GM12873 (cell line): ENCODE data around the gene AKAP5.

Experiments used
- CTCF ChIP-seq: IDR thresholded peaks from 2 replicates; pipeline ENCODE4 v1.5.1; 2012; ENCODE audit warnings: low read depth, mild to moderate bottlenecking, moderate library complexity, low read length, control low read depth; ENCODE audit not compliant: insufficient read depth; ENCODE audit errors: missing control alignments

AKAP5 gene

GRCh38 chr14:64474041-64474440 lies 8.7 kb downstream of the AKAP5 start:
- TF ChIP-seq CTCF = no peak

DNA sequence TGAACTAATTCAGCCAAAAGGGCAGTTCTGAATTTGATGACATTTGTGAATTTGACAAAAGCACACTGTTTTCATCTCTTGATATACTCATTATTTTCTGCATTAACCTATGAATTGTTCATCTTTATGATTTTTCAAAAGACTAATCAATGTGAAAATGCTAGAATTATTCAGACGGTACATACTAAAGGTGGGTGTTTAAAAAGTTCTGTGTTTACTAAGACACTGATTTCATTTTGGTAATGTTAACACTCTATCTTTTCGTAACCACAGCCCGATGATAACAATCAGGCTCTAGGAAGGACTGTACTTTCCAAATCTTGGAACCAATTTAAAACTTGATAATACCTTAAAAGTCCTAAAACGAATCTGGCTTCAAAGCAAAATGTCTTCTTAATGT lies 9.4 kb downstream of the AKAP5 start:
- TF ChIP-seq CTCF = no peak

GRCh38 chr14:64475585-64476273 lies 10.4 kb downstream of the AKAP5 start:
- no peak for TF ChIP-seq CTCF

GRCh38 chr14:64476438-64476837 lies 11.1 kb downstream of the AKAP5 start:
- no peak for TF ChIP-seq CTCF

GRCh38 chr14:64478634-64479250 lies 13.4 kb downstream of the AKAP5 start:
- no peak for TF ChIP-seq CTCF

- TF ChIP-seq CTCF = no peak
Observed at GRCh38 chr14:64488590-64489099, 23.3 kb downstream of the AKAP5 start.

DNA sequence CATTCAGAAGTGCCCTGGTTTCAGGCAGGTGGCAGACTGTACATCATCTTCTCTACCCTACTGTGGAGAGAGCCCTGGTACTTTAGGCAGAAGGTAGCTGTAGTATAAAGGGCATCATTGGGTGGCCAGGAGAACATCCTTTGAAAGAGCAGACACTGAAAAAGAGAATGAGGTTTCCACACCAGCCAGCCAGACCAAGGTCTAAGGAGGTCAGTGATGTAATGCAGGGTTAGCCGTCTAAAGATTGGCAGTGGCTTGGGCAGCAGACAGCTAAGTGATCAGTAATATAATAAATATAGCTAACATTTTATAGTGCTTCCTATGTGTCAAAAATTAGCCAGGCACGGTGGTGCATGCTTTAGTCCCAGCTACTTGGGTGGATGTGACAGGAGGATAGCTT lies 26.3 kb downstream of the AKAP5 start:
- no peak for TF ChIP-seq CTCF
